ENCODE results near the gene SHF. TPM values are rescaled to one million over a fixed set of nuclear protein-coding genes. Genes with fewer than 3 reads are reported as not detected.

Gene SHF
- total RNA-seq, 2 donors from 2014 or later: 42.0 to 53.8 TPM

DNA sequence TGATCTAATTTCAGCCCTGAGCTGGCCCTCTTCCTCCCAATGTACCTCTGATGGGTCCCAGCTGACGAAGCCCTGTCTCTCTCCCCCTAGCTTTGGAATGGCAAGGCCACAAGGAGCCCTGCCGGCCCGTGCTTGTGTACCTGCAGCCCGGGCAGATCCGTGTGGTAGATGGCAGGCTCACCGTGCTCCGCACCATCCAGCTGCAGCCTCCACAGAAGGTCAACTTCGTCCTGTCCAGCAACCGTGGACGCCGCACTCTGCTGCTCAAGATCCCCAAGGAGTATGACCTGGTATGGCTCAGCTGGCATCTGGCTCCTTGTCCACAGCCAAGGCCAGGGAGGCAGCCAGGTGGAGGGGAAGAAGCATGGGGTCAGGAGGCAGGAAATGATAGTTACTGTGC is 43.8 kb downstream of the SHF start:
- Histone ChIP-seq H3K27ac (ENCODE audit: low read depth, low read length) (no peak overlapping the region), H3K4me3 (ENCODE audit: low read length) (no peak overlapping the region), H3K9me3 (ENCODE audit: control insufficient read depth, low read length) (no peaks in the 10 kb centered on the region), H3K4me1 (ENCODE audit: control insufficient read depth, insufficient read depth, low read length) (no peaks in the 10 kb centered on the region), H3K36me3 (ENCODE audit: control insufficient read depth, insufficient read depth, low read length) (no peaks in the 10 kb centered on the region), H3K27me3 (ENCODE audit: control insufficient read depth, insufficient read depth, low read length, poor library complexity, severe bottlenecking) (no peaks in the 10 kb centered on the region), H3K9ac (ENCODE audit: extremely low read depth, low read length, poor library complexity, severe bottlenecking) (no peak overlapping the region)
- Mint-ChIP-seq H3K36me3 (ENCODE audit: low read depth) (no peaks in the 10 kb centered on the region), H3K4me1 (peaks cover 4% of the 10 kb centered on the region), H3K9me3 (no peaks in the 10 kb centered on the region), H3K4me3 (no peak overlapping the region), H3K27me3 (ENCODE audit: insufficient read depth) (peaks cover 26% of the 10 kb centered on the region), H3K27ac (no peak overlapping the region)
- WGBS, 2 experiments (ENCODE audit: insufficient coverage in 1 of 2, insufficient read length in 1 of 2): 93 to 94% methylated on average over 6 to 11 of the region's 11 CpGs
- TF ChIP-seq, protein P1, sequence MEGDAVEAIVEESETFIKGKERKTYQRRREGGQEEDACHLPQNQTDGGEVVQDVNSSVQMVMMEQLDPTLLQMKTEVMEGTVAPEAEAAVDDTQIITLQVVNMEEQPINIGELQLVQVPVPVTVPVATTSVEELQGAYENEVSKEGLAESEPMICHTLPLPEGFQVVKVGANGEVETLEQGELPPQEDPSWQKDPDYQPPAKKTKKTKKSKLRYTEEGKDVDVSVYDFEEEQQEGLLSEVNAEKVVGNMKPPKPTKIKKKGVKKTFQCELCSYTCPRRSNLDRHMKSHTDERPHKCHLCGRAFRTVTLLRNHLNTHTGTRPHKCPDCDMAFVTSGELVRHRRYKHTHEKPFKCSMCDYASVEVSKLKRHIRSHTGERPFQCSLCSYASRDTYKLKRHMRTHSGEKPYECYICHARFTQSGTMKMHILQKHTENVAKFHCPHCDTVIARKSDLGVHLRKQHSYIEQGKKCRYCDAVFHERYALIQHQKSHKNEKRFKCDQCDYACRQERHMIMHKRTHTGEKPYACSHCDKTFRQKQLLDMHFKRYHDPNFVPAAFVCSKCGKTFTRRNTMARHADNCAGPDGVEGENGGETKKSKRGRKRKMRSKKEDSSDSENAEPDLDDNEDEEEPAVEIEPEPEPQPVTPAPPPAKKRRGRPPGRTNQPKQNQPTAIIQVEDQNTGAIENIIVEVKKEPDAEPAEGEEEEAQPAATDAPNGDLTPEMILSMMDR (conservative IDR thresholded peaks at IDR 0.05): no peak
- no peak for DNase-seq

- H3K4me3 ChIP-seq (ENCODE audit: low read length): no peak overlapping the region
- peaks cover 8% of the 10 kb centered on the region for H3K27me3 ChIP-seq (ENCODE audit: control insufficient read depth, insufficient read depth, low read length, poor library complexity, severe bottlenecking)
- Mint-ChIP-seq H3K4me1 (no peaks in the 10 kb centered on the region), H3K27ac (no peak overlapping the region), H3K36me3 (ENCODE audit: low read depth) (no peaks in the 10 kb centered on the region), H3K27me3 (ENCODE audit: insufficient read depth) (peaks cover 30% of the 10 kb centered on the region), H3K4me3 (no peak overlapping the region), H3K9me3 (no peaks in the 10 kb centered on the region)
- H3K36me3 ChIP-seq (ENCODE audit: control insufficient read depth, insufficient read depth, low read length): no peaks in the 10 kb centered on the region
- DNase-seq: no peak
- no peaks in the 10 kb centered on the region for H3K9me3 ChIP-seq (ENCODE audit: control insufficient read depth, low read length)
- no peaks in the 10 kb centered on the region for H3K4me1 ChIP-seq (ENCODE audit: control insufficient read depth, insufficient read depth, low read length)
- WGBS, 2 experiments (ENCODE audit: insufficient coverage in 1 of 2, insufficient read length in 1 of 2): 87% methylated on average over 7 of the region's 7 CpGs; no CpG with 5 or more reads in 1 of the 2 experiments
- no peak overlapping the region for H3K27ac ChIP-seq (ENCODE audit: low read depth, low read length)
- TF ChIP-seq, protein P1 (conservative IDR thresholded peaks at IDR 0.05): no peak
- H3K9ac ChIP-seq (ENCODE audit: extremely low read depth, low read length, poor library complexity, severe bottlenecking): no peak overlapping the region
Measured at GRCh38 chr15:45143056-45143455, 44.7 kb downstream of the SHF start.

- H3K36me3 Mint-ChIP-seq (ENCODE audit: low read depth): no peaks in the 10 kb centered on the region
- 80 to 100% methylated on average over 2 to 5 of the region's 5 CpGs for WGBS, 2 experiments (ENCODE audit: insufficient coverage in 1 of 2, insufficient read length in 1 of 2)
- Histone ChIP-seq H3K4me1 (ENCODE audit: control insufficient read depth, insufficient read depth, low read length) (no peaks in the 10 kb centered on the region), H3K27me3 (ENCODE audit: control insufficient read depth, insufficient read depth, low read length, poor library complexity, severe bottlenecking) (peaks cover 20% of the 10 kb centered on the region), H3K36me3 (ENCODE audit: control insufficient read depth, insufficient read depth, low read length) (no peaks in the 10 kb centered on the region), H3K27ac (ENCODE audit: low read depth, low read length) (no peak overlapping the region), H3K4me3 (ENCODE audit: low read length) (no peak overlapping the region), H3K9ac (ENCODE audit: extremely low read depth, low read length, poor library complexity, severe bottlenecking) (no peak overlapping the region), H3K9me3 (ENCODE audit: control insufficient read depth, low read length) (no peaks in the 10 kb centered on the region)
- TF ChIP-seq, protein P1 (conservative IDR thresholded peaks at IDR 0.05): no peak
- no peaks in the 10 kb centered on the region for H3K9me3 Mint-ChIP-seq
- no peak for DNase-seq
- no peak overlapping the region for H3K27ac Mint-ChIP-seq
- peaks cover 41% of the 10 kb centered on the region for H3K27me3 Mint-ChIP-seq (ENCODE audit: insufficient read depth)
- H3K4me1 Mint-ChIP-seq: peaks cover 2% of the 10 kb centered on the region
- H3K4me3 Mint-ChIP-seq: no peak overlapping the region
Measured at GRCh38 chr15:45141386-45141785, 46.4 kb downstream of the SHF start.

Measured in endodermal cell (in vitro differentiated cells).